Measurements from ENCODE around the gene TAL1. TPM values are rescaled to one million over a fixed set of nuclear protein-coding genes. Genes with fewer than 3 reads are reported as not detected.

The TAL1 gene
- polyA plus RNA-seq, 3 donors = 0.50 TPM; not detected in 2

- Histone ChIP-seq H3K9ac (ENCODE audit: insufficient read depth, low read length, poor library complexity, severe bottlenecking) (no peak overlapping the region), H3K27me3 (ENCODE audit: control insufficient read depth in 2 of 2, insufficient read depth in 2 of 2, low read length in 2 of 2) (peaks cover 0 to under 1% of the 10 kb centered on the region in 2 donors), H3K4me1 (ENCODE audit: control insufficient read depth in 1 of 2, insufficient read depth in 2 of 2, low read length in 2 of 2) (peaks cover 6 to 9% of the 10 kb centered on the region in 2 donors), H3K9me3 (replicated peaks in 1 of 2; ENCODE audit: control insufficient read depth in 1 of 2, insufficient read depth in 1 of 2, low read length in 2 of 2) (no peaks in the 10 kb centered on the region), H4K20me1 (ENCODE audit: insufficient read depth, low read length) (no peaks in the 10 kb centered on the region), H3K4me2 (replicated peaks; ENCODE audit: extremely low read depth, low read length, poor library complexity, severe bottlenecking) (no peak overlapping the region), H3K36me3 (replicated peaks in 1 of 2; ENCODE audit: control insufficient read depth in 1 of 2, insufficient read depth in 2 of 2, low read length in 2 of 2) (no peaks in the 10 kb centered on the region), H2AFZ (ENCODE audit: insufficient read depth, low read depth, low read length, poor library complexity, severe bottlenecking) (no peak overlapping the region), H3K27ac (ENCODE audit: low read depth in 1 of 2, low read length in 2 of 2) (no peak overlapping the region), H3K79me2 (ENCODE audit: insufficient read depth, low read length) (no peaks in the 10 kb centered on the region), H3K4me3 (replicated peaks in 1 of 3; ENCODE audit: low read depth in 2 of 3, low read length in 3 of 3) (no peak overlapping the region)
- H3K27ac Mint-ChIP-seq = no peak overlapping the region
- TF ChIP-seq CTCF (IDR thresholded peaks at IDR 0.05) = no peak
- peaks cover 0 to 5% (median 1%) of the 10 kb centered on the region in 7 donors for H3K9me3 Mint-ChIP-seq
- peaks cover 4 to 9% (median 7%) of the 10 kb centered on the region in 3 donors for H3K27me3 Mint-ChIP-seq (ENCODE audit: low read depth in 3 of 3)
- H3K4me1 Mint-ChIP-seq = peaks cover 11% of the 10 kb centered on the region
- H3K4me3 Mint-ChIP-seq = no peak overlapping the region
- DNase-seq = no peak
- no peaks in the 10 kb centered on the region for H3K36me3 Mint-ChIP-seq
- intact Hi-C loops (cut with micrococcal nuclease) = no loop called here
Measured at GRCh38 chr1:47174656-47175020, 57.4 kb downstream of the TAL1 start.

- Histone ChIP-seq H2AFZ (ENCODE audit: insufficient read depth, low read depth, low read length, poor library complexity, severe bottlenecking) (no peak overlapping the region), H3K36me3 (replicated peaks in 1 of 2; ENCODE audit: control insufficient read depth in 1 of 2, insufficient read depth in 2 of 2, low read length in 2 of 2) (no peaks in the 10 kb centered on the region), H3K9ac (ENCODE audit: insufficient read depth, low read length, poor library complexity, severe bottlenecking) (no peak overlapping the region), H3K27me3 (ENCODE audit: control insufficient read depth in 2 of 2, insufficient read depth in 2 of 2, low read length in 2 of 2) (no peaks in the 10 kb centered on the region), H3K79me2 (ENCODE audit: insufficient read depth, low read length) (no peaks in the 10 kb centered on the region), H3K4me1 (ENCODE audit: control insufficient read depth in 1 of 2, insufficient read depth in 2 of 2, low read length in 2 of 2) (no peaks in the 10 kb centered on the region), H3K9me3 (replicated peaks in 1 of 2; ENCODE audit: control insufficient read depth in 1 of 2, insufficient read depth in 1 of 2, low read length in 2 of 2) (no peaks in the 10 kb centered on the region), H3K4me3 (replicated peaks in 1 of 3; ENCODE audit: low read depth in 2 of 3, low read length in 3 of 3) (no peak overlapping the region), H3K4me2 (replicated peaks; ENCODE audit: extremely low read depth, low read length, poor library complexity, severe bottlenecking) (no peak overlapping the region), H3K27ac (ENCODE audit: low read depth in 1 of 2, low read length in 2 of 2) (no peak overlapping the region), H4K20me1 (ENCODE audit: insufficient read depth, low read length) (no peaks in the 10 kb centered on the region)
- Mint-ChIP-seq H3K9me3 (peaks cover 0 to 5% (median 2%) of the 10 kb centered on the region in 7 donors), H3K4me3 (no peak overlapping the region), H3K27me3 (ENCODE audit: low read depth in 3 of 3) (peaks cover 3 to 6% (median 4%) of the 10 kb centered on the region in 3 donors), H3K36me3 (no peaks in the 10 kb centered on the region), H3K27ac (no peak overlapping the region), H3K4me1 (peaks cover 4% of the 10 kb centered on the region)
- DNase-seq = no peak
- TF ChIP-seq CTCF (IDR thresholded peaks at IDR 0.05) = no peak
- 100% methylated on average over 3 of the region's 5 CpGs for WGBS (ENCODE audit: insufficient coverage)
- intact Hi-C loops (cut with micrococcal nuclease) = no loop called here
Measured at GRCh38 chr1:47172782-47173181, 59.2 kb downstream of the TAL1 start.

Other genes with a start within 250 kb of the TAL1 start
- not detected for gene CYP4X1, start 208.6 kb downstream of the TAL1 start, polyA plus RNA-seq
- not detected for gene CYP4Z1, start 165.0 kb downstream of the TAL1 start, polyA plus RNA-seq
- not detected for gene CYP4A22, start 94.8 kb downstream of the TAL1 start, polyA plus RNA-seq
- gene PDZK1IP1, start 42.2 kb downstream of the TAL1 start, polyA plus RNA-seq = 1 to 10 TPM in 1 of 3 donors, not detected in 2; 1.4 TPM
- under 1 TPM; 0.16 to 0.31 (median 0.27) TPM for gene STIL, start 81.9 kb upstream of the TAL1 start, polyA plus RNA-seq
- gene CMPK1, start 101.6 kb upstream of the TAL1 start, polyA plus RNA-seq = 10 to 100 TPM; 17.4 to 67.6 (median 65.2) TPM
- gene FOXE3, start 184.1 kb upstream of the TAL1 start, polyA plus RNA-seq = not detected
- gene FOXD2, start 205.8 kb upstream of the TAL1 start, polyA plus RNA-seq = under 1 TPM in 2 of 3 donors, not detected in 1; 0.03 to 0.11 TPM